ENCODE data around the gene PRDM16. TPM values are rescaled to one million over a fixed set of nuclear protein-coding genes. Genes with fewer than 3 reads are reported as not detected.

The PRDM16 gene
- total RNA-seq, 1 experiment from 2014 or later = not detected

DNA sequence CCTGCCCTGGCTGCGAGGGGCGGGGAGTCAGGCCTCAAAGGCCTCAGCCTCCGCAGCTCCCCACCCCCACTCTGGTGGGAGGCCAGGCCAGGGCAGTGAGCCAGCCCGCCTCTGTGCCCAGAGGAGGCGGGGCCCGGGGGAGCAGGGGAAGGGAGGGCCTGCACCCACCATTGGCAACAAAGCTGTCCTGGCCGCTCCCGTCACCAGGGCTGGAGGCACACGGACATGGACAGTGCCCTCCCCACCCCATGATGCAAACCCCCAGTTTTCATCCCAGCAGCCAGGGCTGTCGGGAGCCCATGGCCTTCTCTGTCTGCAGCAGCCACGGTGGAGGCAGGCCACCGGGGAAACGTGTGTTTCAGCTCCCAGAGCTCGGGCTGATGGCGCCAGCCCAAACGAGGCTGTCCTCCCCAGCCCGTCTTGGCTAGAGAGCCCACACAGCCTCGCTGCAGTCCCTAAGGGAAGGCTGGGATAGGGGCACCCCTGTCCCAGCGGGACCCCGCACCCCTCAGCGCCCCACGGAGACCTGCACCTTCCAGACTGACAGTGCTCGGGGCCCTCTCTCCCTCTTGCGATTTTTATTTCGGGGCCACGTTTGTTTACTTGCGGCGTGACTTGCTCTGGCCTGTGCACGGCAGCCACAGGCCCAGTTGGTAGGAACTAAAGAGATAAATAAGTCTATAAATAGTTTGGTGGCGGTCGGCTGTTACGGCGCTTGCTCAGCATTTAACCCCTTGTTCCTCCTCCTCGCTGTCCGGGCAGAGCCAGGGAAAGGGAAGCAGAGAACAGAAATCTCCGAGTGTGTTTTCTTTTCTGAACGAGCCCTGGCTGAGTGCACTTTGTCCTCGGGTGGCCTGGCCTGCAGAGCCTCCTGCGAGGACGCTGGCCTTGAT is 101.8 kb downstream of the PRDM16 start:
- no peak overlapping the region for H3K4me3 Mint-ChIP-seq (ENCODE audit: unreplicated experiment)
- TF ChIP-seq, protein P1, sequence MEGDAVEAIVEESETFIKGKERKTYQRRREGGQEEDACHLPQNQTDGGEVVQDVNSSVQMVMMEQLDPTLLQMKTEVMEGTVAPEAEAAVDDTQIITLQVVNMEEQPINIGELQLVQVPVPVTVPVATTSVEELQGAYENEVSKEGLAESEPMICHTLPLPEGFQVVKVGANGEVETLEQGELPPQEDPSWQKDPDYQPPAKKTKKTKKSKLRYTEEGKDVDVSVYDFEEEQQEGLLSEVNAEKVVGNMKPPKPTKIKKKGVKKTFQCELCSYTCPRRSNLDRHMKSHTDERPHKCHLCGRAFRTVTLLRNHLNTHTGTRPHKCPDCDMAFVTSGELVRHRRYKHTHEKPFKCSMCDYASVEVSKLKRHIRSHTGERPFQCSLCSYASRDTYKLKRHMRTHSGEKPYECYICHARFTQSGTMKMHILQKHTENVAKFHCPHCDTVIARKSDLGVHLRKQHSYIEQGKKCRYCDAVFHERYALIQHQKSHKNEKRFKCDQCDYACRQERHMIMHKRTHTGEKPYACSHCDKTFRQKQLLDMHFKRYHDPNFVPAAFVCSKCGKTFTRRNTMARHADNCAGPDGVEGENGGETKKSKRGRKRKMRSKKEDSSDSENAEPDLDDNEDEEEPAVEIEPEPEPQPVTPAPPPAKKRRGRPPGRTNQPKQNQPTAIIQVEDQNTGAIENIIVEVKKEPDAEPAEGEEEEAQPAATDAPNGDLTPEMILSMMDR (IDR thresholded peaks at IDR 0.05; ENCODE audit: unreplicated experiment) = no peak
- peaks cover 4% of the 10 kb centered on the region for H3K36me3 Mint-ChIP-seq (ENCODE audit: insufficient read depth, unreplicated experiment)
- CTCF ChIA-PET = interaction anchor here (0.7 kb wide), 1 partner anchor 570 kb away, joined by 6 read pairs; no protein-coding TSS in a partner anchor
- H3K9me3 Mint-ChIP-seq (ENCODE audit: unreplicated experiment) = peaks cover 11% of the 10 kb centered on the region
- no TSS peak for BruUV-seq (replicated peaks)
- intact Hi-C loops (cut with micrococcal nuclease) = no loop called here
- no peaks in the 10 kb centered on the region for H3K27me3 Mint-ChIP-seq (ENCODE audit: insufficient read depth, unreplicated experiment)
- no peak for DNase-seq (ENCODE audit: unreplicated experiment)
- H3K27ac Mint-ChIP-seq (ENCODE audit: low read depth, unreplicated experiment) = no peak overlapping the region
- POLR2A ChIA-PET = no interaction called here
- no peaks in the 10 kb centered on the region for H3K4me1 Mint-ChIP-seq (ENCODE audit: insufficient read depth, unreplicated experiment)

DNA sequence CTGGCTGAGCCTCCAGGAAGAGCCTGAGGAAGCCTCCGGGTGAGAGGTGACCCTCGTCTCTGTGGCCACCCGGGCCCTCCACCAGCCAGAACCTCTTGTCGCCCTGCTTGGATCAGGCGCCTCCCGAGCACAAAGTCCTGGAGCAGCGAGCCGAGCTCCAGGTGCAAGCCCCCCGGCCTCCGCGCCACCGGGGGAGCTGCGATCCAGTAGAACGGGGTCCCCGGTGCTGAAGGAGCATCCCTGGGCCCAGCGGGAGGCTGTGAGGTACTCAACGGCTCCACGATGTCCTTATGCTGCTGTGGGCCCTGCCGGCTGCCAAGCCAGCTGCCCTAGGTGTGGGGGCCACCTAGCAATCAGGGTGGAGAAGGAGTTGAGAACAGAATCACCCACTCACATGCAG is 102.8 kb downstream of the PRDM16 start:
- Mint-ChIP-seq H3K9me3 (ENCODE audit: unreplicated experiment) (peaks cover 11% of the 10 kb centered on the region), H3K4me1 (ENCODE audit: insufficient read depth, unreplicated experiment) (no peaks in the 10 kb centered on the region), H3K36me3 (ENCODE audit: insufficient read depth, unreplicated experiment) (peaks cover 4% of the 10 kb centered on the region), H3K4me3 (ENCODE audit: unreplicated experiment) (no peak overlapping the region), H3K27ac (ENCODE audit: low read depth, unreplicated experiment) (no peak overlapping the region), H3K27me3 (ENCODE audit: insufficient read depth, unreplicated experiment) (no peaks in the 10 kb centered on the region)
- intact Hi-C loops (cut with micrococcal nuclease) = no loop called here
- no TSS peak for BruUV-seq (replicated peaks)
- ChIA-PET CTCF (no interaction called here), POLR2A (no interaction called here)
- no peak for DNase-seq (ENCODE audit: unreplicated experiment)
- TF ChIP-seq, protein P1 (IDR thresholded peaks at IDR 0.05; ENCODE audit: unreplicated experiment) = no peak

DNA sequence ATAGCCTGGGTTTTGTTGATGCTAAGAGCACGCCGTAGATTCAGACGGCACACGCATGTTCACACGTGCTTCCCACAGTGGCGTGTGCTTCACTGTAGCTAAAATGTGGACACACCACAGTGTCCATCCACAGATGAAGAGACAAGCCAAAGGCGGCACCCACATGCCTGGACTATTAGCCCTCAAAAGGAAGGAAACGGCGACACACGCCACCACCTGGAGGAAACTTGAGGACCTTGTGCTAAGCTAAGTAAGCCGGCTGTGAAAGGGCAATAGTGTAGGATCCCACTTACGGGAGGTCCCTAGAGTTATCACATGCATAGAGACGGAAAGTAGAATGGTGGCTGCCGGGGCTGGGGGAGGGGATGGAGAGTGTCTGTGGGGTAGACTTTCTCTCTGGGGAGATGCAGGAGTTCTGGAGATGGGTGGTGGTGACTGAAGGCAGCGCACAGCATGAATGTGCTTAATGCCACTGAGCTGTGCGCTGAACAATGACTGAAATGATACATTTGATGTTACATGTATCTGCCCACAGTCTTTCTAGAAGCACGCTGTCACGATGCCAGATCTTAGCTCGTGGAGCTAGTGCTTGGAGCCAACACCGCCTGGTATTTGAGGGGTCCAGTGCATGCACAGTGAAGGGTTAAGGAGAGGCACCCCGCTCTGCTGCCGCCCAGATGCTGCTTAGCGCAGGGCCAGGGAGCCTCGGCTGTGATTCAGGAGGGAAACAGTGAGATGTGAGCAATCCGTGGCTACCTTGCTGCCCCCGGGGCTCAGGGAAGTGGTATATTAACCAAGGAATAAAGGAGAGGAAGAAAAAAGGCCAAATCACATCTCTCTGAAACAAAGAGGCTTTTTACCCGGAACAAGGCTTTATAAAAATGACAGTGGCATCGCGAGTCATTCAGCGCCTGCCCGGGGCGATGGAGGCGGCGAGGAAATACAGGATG is 103.7 kb downstream of the PRDM16 start:
- Mint-ChIP-seq H3K4me3 (ENCODE audit: unreplicated experiment) (no peak overlapping the region), H3K4me1 (ENCODE audit: insufficient read depth, unreplicated experiment) (no peaks in the 10 kb centered on the region), H3K27ac (ENCODE audit: low read depth, unreplicated experiment) (no peak overlapping the region), H3K36me3 (ENCODE audit: insufficient read depth, unreplicated experiment) (peaks cover 4% of the 10 kb centered on the region), H3K27me3 (ENCODE audit: insufficient read depth, unreplicated experiment) (no peaks in the 10 kb centered on the region), H3K9me3 (ENCODE audit: unreplicated experiment) (peaks cover 11% of the 10 kb centered on the region)
- no peak for DNase-seq (ENCODE audit: unreplicated experiment)
- ChIA-PET POLR2A (no interaction called here), CTCF (no interaction called here)
- TF ChIP-seq, protein P1 (IDR thresholded peaks at IDR 0.05; ENCODE audit: unreplicated experiment) = no peak
- intact Hi-C loops (cut with micrococcal nuclease) = no loop called here
- BruUV-seq (replicated peaks) = no TSS peak

DNA sequence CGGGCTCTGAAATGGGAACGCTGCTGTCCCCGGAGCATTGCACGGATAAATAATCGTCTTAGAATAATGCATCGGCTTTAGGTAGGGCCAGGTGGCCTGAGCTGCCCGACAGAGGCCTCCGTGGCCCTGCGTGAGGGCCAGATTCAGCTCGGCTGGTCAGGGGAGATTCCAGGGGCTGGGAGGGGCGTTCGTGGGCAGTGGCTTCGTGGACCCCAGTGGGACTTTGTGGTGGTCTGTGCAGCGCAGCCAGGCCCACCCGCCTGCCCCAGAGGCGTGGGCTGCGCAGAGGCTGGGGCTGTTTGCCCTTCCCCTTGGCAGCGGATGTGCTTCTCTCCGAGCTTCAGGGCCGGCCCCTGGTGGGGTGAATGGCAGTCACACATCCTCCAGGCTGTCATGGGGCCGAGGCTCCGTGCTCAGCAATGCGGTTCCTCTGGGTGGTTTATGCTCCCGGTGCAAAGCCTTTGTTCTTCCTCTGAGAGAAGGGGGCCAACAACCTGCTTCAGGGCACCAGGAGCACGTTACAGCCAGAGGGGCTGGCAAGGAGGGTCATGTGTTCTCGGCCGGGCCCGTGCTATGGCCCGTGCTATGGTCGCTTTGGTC is 104.5 kb downstream of the PRDM16 start:
- no peak overlapping the region for H3K27ac Mint-ChIP-seq (ENCODE audit: low read depth, unreplicated experiment)
- intact Hi-C loops (cut with micrococcal nuclease) = no loop called here
- H3K27me3 Mint-ChIP-seq (ENCODE audit: insufficient read depth, unreplicated experiment) = no peaks in the 10 kb centered on the region
- BruUV-seq (replicated peaks) = no TSS peak
- no peak for DNase-seq (ENCODE audit: unreplicated experiment)
- peaks cover 11% of the 10 kb centered on the region for H3K9me3 Mint-ChIP-seq (ENCODE audit: unreplicated experiment)
- TF ChIP-seq, protein P1 (IDR thresholded peaks at IDR 0.05; ENCODE audit: unreplicated experiment) = no peak
- ChIA-PET POLR2A (no interaction called here), CTCF (no interaction called here)
- H3K4me1 Mint-ChIP-seq (ENCODE audit: insufficient read depth, unreplicated experiment) = no peaks in the 10 kb centered on the region
- H3K36me3 Mint-ChIP-seq (ENCODE audit: insufficient read depth, unreplicated experiment) = peaks cover 4% of the 10 kb centered on the region
- no peak overlapping the region for H3K4me3 Mint-ChIP-seq (ENCODE audit: unreplicated experiment)

Data from MCF 10A (cell line).